DND-41 (cell line): Measurements from ENCODE around the gene NEB.

Experiments
- EZH2 ChIP-seq: IDR thresholded peaks from 3 replicates; pipeline ENCODE4 v1.6.1; 2012; ENCODE audit warnings: borderline replicate concordance, low read depth, mild to moderate bottlenecking, moderate library complexity, low read length, inconsistent platforms; ENCODE audit not compliant: severe bottlenecking
- TF ChIP-seq, protein P1 (sequence below): IDR thresholded peaks from 2 replicates; pipeline ENCODE4 v1.5.1; 2012; ENCODE audit warnings: borderline replicate concordance, low read length, moderate library complexity, mild to moderate bottlenecking; ENCODE audit not compliant: poor library complexity, severe bottlenecking; ENCODE audit errors: extremely low read depth

GRCh38 chr2:151649966-151650365 lies 84.3 kb downstream of the NEB start:
- TF ChIP-seq, protein P1, sequence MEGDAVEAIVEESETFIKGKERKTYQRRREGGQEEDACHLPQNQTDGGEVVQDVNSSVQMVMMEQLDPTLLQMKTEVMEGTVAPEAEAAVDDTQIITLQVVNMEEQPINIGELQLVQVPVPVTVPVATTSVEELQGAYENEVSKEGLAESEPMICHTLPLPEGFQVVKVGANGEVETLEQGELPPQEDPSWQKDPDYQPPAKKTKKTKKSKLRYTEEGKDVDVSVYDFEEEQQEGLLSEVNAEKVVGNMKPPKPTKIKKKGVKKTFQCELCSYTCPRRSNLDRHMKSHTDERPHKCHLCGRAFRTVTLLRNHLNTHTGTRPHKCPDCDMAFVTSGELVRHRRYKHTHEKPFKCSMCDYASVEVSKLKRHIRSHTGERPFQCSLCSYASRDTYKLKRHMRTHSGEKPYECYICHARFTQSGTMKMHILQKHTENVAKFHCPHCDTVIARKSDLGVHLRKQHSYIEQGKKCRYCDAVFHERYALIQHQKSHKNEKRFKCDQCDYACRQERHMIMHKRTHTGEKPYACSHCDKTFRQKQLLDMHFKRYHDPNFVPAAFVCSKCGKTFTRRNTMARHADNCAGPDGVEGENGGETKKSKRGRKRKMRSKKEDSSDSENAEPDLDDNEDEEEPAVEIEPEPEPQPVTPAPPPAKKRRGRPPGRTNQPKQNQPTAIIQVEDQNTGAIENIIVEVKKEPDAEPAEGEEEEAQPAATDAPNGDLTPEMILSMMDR = no peak
- no peak for TF ChIP-seq EZH2
